Astrocyte (in vitro differentiated cells and primary cell): Measurements from ENCODE around the gene DNASE2.

ENCODE experiments used
- EZH2 ChIP-seq: IDR thresholded peaks from 2 replicates; pipeline ENCODE4 v1.6.1; 2012; ENCODE audit warnings: mild to moderate bottlenecking, low read length, inconsistent platforms; ENCODE audit not compliant: insufficient read depth
- TF ChIP-seq, protein P1 (sequence below): IDR thresholded peaks from 2 replicates; pipeline ENCODE4 v1.5.1; 2011; ENCODE audit warnings: low read depth, mild to moderate bottlenecking, inconsistent platforms, low read length, moderate library complexity; ENCODE audit not compliant: insufficient read depth

DNA sequence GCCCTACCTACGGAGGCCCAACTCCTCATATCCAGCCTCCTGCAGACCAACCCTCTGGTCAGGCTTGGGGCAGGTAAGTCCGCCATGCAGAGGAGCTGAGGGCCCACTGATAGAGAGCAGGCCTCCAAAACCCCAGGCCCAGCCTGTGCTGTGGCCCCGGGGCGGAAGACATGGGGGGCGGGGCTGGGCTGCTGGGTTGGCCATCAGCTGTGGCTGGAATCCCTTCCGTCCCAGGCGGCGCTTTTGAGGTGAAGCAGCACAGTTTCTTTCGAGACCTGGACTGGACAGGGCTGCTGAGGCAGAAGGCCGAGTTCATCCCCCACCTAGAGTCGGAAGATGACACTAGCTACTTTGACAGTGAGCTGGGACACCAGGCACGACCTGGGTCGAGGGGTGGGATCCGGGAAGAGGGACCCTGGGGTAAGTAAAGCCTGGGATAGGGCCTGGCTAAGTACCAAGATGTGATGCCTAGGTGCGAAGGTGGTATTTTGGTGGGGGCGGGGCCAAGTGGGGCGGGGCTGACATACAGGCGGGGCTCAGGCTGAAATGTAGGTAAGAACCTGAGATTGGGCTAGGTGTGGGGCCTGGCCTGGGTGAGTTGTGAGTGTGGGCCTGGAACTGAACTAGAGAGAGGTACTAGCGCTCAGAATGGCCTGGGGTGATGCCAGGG lies 15.4 kb downstream of the DNASE2 start:
- no peak for TF ChIP-seq EZH2
- TF ChIP-seq, protein P1, sequence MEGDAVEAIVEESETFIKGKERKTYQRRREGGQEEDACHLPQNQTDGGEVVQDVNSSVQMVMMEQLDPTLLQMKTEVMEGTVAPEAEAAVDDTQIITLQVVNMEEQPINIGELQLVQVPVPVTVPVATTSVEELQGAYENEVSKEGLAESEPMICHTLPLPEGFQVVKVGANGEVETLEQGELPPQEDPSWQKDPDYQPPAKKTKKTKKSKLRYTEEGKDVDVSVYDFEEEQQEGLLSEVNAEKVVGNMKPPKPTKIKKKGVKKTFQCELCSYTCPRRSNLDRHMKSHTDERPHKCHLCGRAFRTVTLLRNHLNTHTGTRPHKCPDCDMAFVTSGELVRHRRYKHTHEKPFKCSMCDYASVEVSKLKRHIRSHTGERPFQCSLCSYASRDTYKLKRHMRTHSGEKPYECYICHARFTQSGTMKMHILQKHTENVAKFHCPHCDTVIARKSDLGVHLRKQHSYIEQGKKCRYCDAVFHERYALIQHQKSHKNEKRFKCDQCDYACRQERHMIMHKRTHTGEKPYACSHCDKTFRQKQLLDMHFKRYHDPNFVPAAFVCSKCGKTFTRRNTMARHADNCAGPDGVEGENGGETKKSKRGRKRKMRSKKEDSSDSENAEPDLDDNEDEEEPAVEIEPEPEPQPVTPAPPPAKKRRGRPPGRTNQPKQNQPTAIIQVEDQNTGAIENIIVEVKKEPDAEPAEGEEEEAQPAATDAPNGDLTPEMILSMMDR, result no peak
